MM.1S (cell line): ENCODE measurements around the gene RBMS3.

Source experiments
- DNase-seq: peaks from one replicate; pipeline ENCODE4 v3.0.0-alpha.2; 2015
- H2AFZ ChIP-seq: fragments of 300-600 bp; sonication (generic); 2 replicates; pipeline ENCODE4 v1.6.0; 2016; ENCODE audit warnings: antibody characterized with exemption, low read length
- H3F3A ChIP-seq: fragments of 300-600 bp; sonication (generic); 2 replicates; pipeline ENCODE4 v1.6.1; 2016; ENCODE audit warnings: mild to moderate bottlenecking, antibody characterized with exemption, low read length, moderate library complexity, mixed read lengths; ENCODE audit not compliant: insufficient read depth
- H3K27ac ChIP-seq: fragments of 300-600 bp; sonication (generic); 2 replicates; pipeline ENCODE4 v1.5.1; 2016; ENCODE audit warnings: mild to moderate bottlenecking, low read length
- H3K27me3 ChIP-seq: fragments of 300-600 bp; sonication (generic); replicated peaks from 2 replicates; pipeline ENCODE4 v1.6.0; 2016; ENCODE audit warnings: low read length; ENCODE audit not compliant: insufficient read depth
- H3K36me3 ChIP-seq: fragments of 300-600 bp; sonication (generic); replicated peaks from 2 replicates; pipeline ENCODE4 v1.6.1; 2016; ENCODE audit warnings: mild to moderate bottlenecking, low read length, mixed read lengths; ENCODE audit not compliant: insufficient read depth
- H3K4me1 ChIP-seq: fragments of 300-600 bp; sonication (generic); 2 replicates; pipeline ENCODE4 v1.6.1; 2016; ENCODE audit warnings: low read length, mixed read lengths
- H3K4me2 ChIP-seq: fragments of 300-600 bp; sonication (generic); 2 replicates; pipeline ENCODE4 v1.6.0; 2016; ENCODE audit warnings: low read depth, low read length
- H3K4me3 ChIP-seq: fragments of 300-600 bp; sonication (generic); 2 replicates; pipeline ENCODE4 v1.5.1; 2016; ENCODE audit warnings: low read length, mixed read lengths
- H3K79me2 ChIP-seq: fragments of 300-600 bp; sonication (generic); 2 replicates; pipeline ENCODE4 v1.6.1; 2016; ENCODE audit warnings: mixed run types, low read length, mixed read lengths
- H3K9ac ChIP-seq: fragments of 300-600 bp; sonication (generic); 2 replicates; pipeline ENCODE4 v1.6.1; 2016; ENCODE audit warnings: low read length, mixed read lengths
- H3K9me2 ChIP-seq: fragments of 300-600 bp; sonication (generic); replicated peaks from 2 replicates; pipeline ENCODE4 v1.6.1; 2016; ENCODE audit warnings: mild to moderate bottlenecking, low read length, mixed read lengths; ENCODE audit not compliant: insufficient read depth
- H3K9me3 ChIP-seq: fragments of 300-600 bp; sonication (generic); replicated peaks from 2 replicates; pipeline ENCODE4 v1.6.1; 2016; ENCODE audit warnings: mild to moderate bottlenecking, low read length, mixed read lengths; ENCODE audit not compliant: insufficient read depth
- H4K20me1 ChIP-seq: fragments of 300-600 bp; sonication (generic); 2 replicates; pipeline ENCODE4 v1.6.1; 2016; ENCODE audit warnings: mild to moderate bottlenecking, low read length, moderate library complexity, mixed read lengths; ENCODE audit not compliant: insufficient read depth
- CTCF ChIP-seq: fragments of 300-600 bp; sonication (generic); IDR thresholded peaks from 2 replicates; pipeline ENCODE4 v1.5.1; 2016; ENCODE audit warnings: antibody characterized with exemption, low read length, mixed read lengths
- EZH2 ChIP-seq: fragments of 300-600 bp; sonication (generic); optimal IDR thresholded peaks from 2 replicates; pipeline ENCODE3; 2017; ENCODE audit warnings: low read depth, mild to moderate bottlenecking, antibody characterized with exemption, low read length, mixed read lengths
- EZH2phosphoT487 ChIP-seq: fragments of 300-600 bp; sonication (generic); IDR thresholded peaks from 2 replicates; pipeline ENCODE4 v1.6.1; 2018; ENCODE audit warnings: antibody characterized with exemption, low read length

Gene RBMS3

GRCh38 chr3:29759411-29760225, 478.7 kb downstream of the RBMS3 start:
- Histone ChIP-seq H3K4me3 (no peak overlapping the region), H3K79me2 (no peaks in the 10 kb centered on the region), H3K4me2 (no peak overlapping the region), H3K27ac (no peak overlapping the region), H4K20me1 (no peaks in the 10 kb centered on the region), H3K36me3 (no peaks in the 10 kb centered on the region), H3K9me2 (no peaks in the 10 kb centered on the region), H3K9me3 (no peaks in the 10 kb centered on the region), H3K9ac (no peak overlapping the region), H2AFZ (no peak overlapping the region), H3F3A (no peaks in the 10 kb centered on the region), H3K4me1 (0 out of 2 replicates have a peak, but pooled peaks cover 7% of the 10 kb centered on the region), H3K27me3 (no peaks in the 10 kb centered on the region)
- DNase-seq: no peak
- TF ChIP-seq EZH2phosphoT487: no peak

GRCh38 chr3:29760226-29760685, 479.4 kb downstream of the RBMS3 start:
- H3K36me3 ChIP-seq: no peaks in the 10 kb centered on the region
- no peaks in the 10 kb centered on the region for H4K20me1 ChIP-seq
- no peaks in the 10 kb centered on the region for H3K9me2 ChIP-seq
- no peaks in the 10 kb centered on the region for H3K79me2 ChIP-seq
- no peak overlapping the region for H3K27ac ChIP-seq
- 0 out of 2 replicates have a peak, but pooled peaks cover 7% of the 10 kb centered on the region for H3K4me1 ChIP-seq
- no peak overlapping the region for H2AFZ ChIP-seq
- no peak overlapping the region for H3K4me3 ChIP-seq
- no peak for DNase-seq
- TF ChIP-seq EZH2: no peak
- no peak for TF ChIP-seq CTCF
- TF ChIP-seq EZH2phosphoT487: no peak
- H3K9me3 ChIP-seq: no peaks in the 10 kb centered on the region
- H3F3A ChIP-seq: no peaks in the 10 kb centered on the region
- no peaks in the 10 kb centered on the region for H3K27me3 ChIP-seq
- H3K4me2 ChIP-seq: no peak overlapping the region
- no peak overlapping the region for H3K9ac ChIP-seq

GRCh38 chr3:29761517-29761916, 480.6 kb downstream of the RBMS3 start:
- TF ChIP-seq EZH2phosphoT487 (no peak), EZH2 (no peak), CTCF (no peak)
- no peaks in the 10 kb centered on the region for H3K36me3 ChIP-seq
- no peaks in the 10 kb centered on the region for H3F3A ChIP-seq
- H3K9ac ChIP-seq: no peak overlapping the region
- DNase-seq: no peak
- H3K4me2 ChIP-seq: no peak overlapping the region
- no peak overlapping the region for H2AFZ ChIP-seq
- H3K9me2 ChIP-seq: no peaks in the 10 kb centered on the region
- H3K4me1 ChIP-seq: 0 out of 2 replicates have a peak, but pooled peaks cover 7% of the 10 kb centered on the region
- no peak overlapping the region for H3K4me3 ChIP-seq
- H3K27ac ChIP-seq: no peak overlapping the region
- no peaks in the 10 kb centered on the region for H3K79me2 ChIP-seq
- no peaks in the 10 kb centered on the region for H3K9me3 ChIP-seq
- no peaks in the 10 kb centered on the region for H4K20me1 ChIP-seq
- H3K27me3 ChIP-seq: no peaks in the 10 kb centered on the region

- Histone ChIP-seq H3K36me3 (no peaks in the 10 kb centered on the region), H3K4me2 (no peak overlapping the region), H3F3A (no peaks in the 10 kb centered on the region), H3K9ac (no peak overlapping the region), H3K4me1 (no peaks in the 10 kb centered on the region), H3K79me2 (no peaks in the 10 kb centered on the region), H3K27ac (no peak overlapping the region), H3K27me3 (no peaks in the 10 kb centered on the region), H3K9me2 (no peaks in the 10 kb centered on the region), H4K20me1 (no peaks in the 10 kb centered on the region), H3K9me3 (no peaks in the 10 kb centered on the region), H2AFZ (no peak overlapping the region), H3K4me3 (no peak overlapping the region)
- TF ChIP-seq EZH2 (no peak), CTCF (no peak), EZH2phosphoT487 (no peak)
- DNase-seq: no peak
Measured at GRCh38 chr3:29763115-29763514, 482.2 kb downstream of the RBMS3 start.
